NCI-H2227 treated with DMSO at 0.1 percent for 48 hours (cell line): ENCODE data around the gene PTGDS.
A peak's percentile ranks its signal among the peaks of the same experiment; 100 is the strongest.

Experiments
- DNase-seq: peaks from one replicate; lab custom pipeline; 2025; lab: John Stamatoyannopoulos, UW

Gene PTGDS

GRCh38 chr9:136977223-136977622 lies at the start of gene PTGDS:
PTGDS (plus strand) TSS chr9:136977504; CDS start chr9:136977579, 75 bp downstream.
- no peak for DNase-seq

- no peak for DNase-seq
These were observed 48.7 kb upstream of the PTGDS start for GRCh38 chr9:136928591-136928990.

- DNase-seq = no peak
These were observed 47.3 kb upstream of the PTGDS start for GRCh38 chr9:136930014-136930413.

GRCh38 chr9:136931611-136932130 lies 45.6 kb upstream of the PTGDS start:
- no peak for DNase-seq

- DNase-seq = no peak
These were observed 43.0 kb upstream of the PTGDS start for GRCh38 chr9:136934277-136934676.

- no peak for DNase-seq
These were observed 41.7 kb upstream of the PTGDS start for GRCh38 chr9:136935651-136936050.

GRCh38 chr9:136936645-136937170 lies 40.6 kb upstream of the PTGDS start:
- DNase-seq = no peak

- DNase-seq = no peak
These were observed 39.9 kb upstream of the PTGDS start for GRCh38 chr9:136937186-136938001.

GRCh38 chr9:136939431-136939995 lies 37.8 kb upstream of the PTGDS start:
- DNase-seq = no peak

- DNase-seq = no peak
These were observed 37.2 kb upstream of the PTGDS start for GRCh38 chr9:136939996-136940525.

GRCh38 chr9:136940526-136941230 lies 36.6 kb upstream of the PTGDS start:
- DNase-seq = no peak

GRCh38 chr9:136941231-136942111 lies 35.8 kb upstream of the PTGDS start:
- DNase-seq = no peak

- no peak for DNase-seq
These were observed 35.0 kb upstream of the PTGDS start for GRCh38 chr9:136942112-136942880.

- no peak for DNase-seq
These were observed 34.4 kb upstream of the PTGDS start for GRCh38 chr9:136942881-136943230.

GRCh38 chr9:136943291-136944211 lies 33.8 kb upstream of the PTGDS start:
- DNase-seq = no peak

GRCh38 chr9:136944212-136944518 lies 33.1 kb upstream of the PTGDS start:
- DNase-seq = no peak

- peak; percentile 75 for DNase-seq
These were observed 32.6 kb upstream of the PTGDS start, which contains the start of the genes C8G and FBXW5 for GRCh38 chr9:136944519-136945332. C8G (plus strand) TSS chr9:136945243; CDS start chr9:136945321, 78 bp downstream. FBXW5 (minus strand) TSS chr9:136944738; CDS start chr9:136944083, 655 bp downstream.
